Thoracic aorta (tissue), 2 donors: Measurements from ENCODE around the gene CBX4. TPM values are rescaled to one million over a fixed set of nuclear protein-coding genes. Genes with fewer than 3 reads are reported as not detected.
A peak's percentile ranks its signal among the peaks of the same experiment; 100 is the strongest.

ENCODE experiments used
- ATAC-seq: fragments of 150-250 bp; one replicate; pipeline ENCODE4 v1.8.0; 2017; ENCODE audit warnings: low read depth; ENCODE audit not compliant: insufficient number of reproducible peaks, low FRiP score
- DNase-seq: peaks from one replicate; pipeline ENCODE4 v3.0.0-alpha.2; 2020; ENCODE audit warnings: low spot score
- H3K27ac ChIP-seq, 2 donors: fragments of 200-600 bp; sonication (generic); 1 replicate in 1 of 2; 2 replicates in 1 of 2; pipeline ENCODE4 v1.5.1; 2016; ENCODE audit warnings: mild to moderate bottlenecking in 2 of 2, moderate library complexity in 2 of 2
- H3K27me3 ChIP-seq: fragments of 200-600 bp; sonication (generic); replicated peaks from 2 replicates; pipeline ENCODE4 v1.6.0; 2016; ENCODE audit warnings: mild to moderate bottlenecking; ENCODE audit not compliant: insufficient read depth
- H3K36me3 ChIP-seq: fragments of 200-600 bp; sonication (generic); one replicate; pipeline ENCODE4 v1.5.1; 2016
- H3K4me1 ChIP-seq, 2 donors: fragments of 200-600 bp; sonication (generic); 1 replicate in 1 of 2; 2 replicates in 1 of 2; pipeline versions ENCODE4 v1.5.1 to v1.6.0; 2016; ENCODE audit warnings: low read depth in 2 of 2, mild to moderate bottlenecking in 1 of 2; ENCODE audit not compliant: control insufficient read depth in 1 of 2
- H3K4me3 ChIP-seq: fragments of 200-600 bp; sonication (generic); 2 replicates; pipeline ENCODE4 v1.5.1; 2016; ENCODE audit warnings: mild to moderate bottlenecking
- H3K9me3 ChIP-seq: fragments of 200-600 bp; sonication (generic); 2 replicates; pipeline ENCODE4 v1.5.1; 2016
- CTCF ChIP-seq: fragments of 200-600 bp; sonication (generic); IDR thresholded peaks from one replicate; pipeline ENCODE4 v1.5.1; 2019; ENCODE audit warnings: antibody characterized with exemption
- total RNA-seq, 2 donors: library from RNA; depleted of rRNA; stranded (reverse); fragments of >200 nt; gene quantifications; one replicate each; pipeline versions ENCODE4 v1.1.0 to v1.2.3, GENCODE V29; 2016

Gene CBX4
- total RNA-seq, 2 donors from 2014 or later = 6.2 to 10.4 TPM

- Histone ChIP-seq H3K36me3 (peaks cover 19% of the 10 kb centered on the region), H3K4me1 (peaks cover 44 to 55% of the 10 kb centered on the region in 2 donors), H3K9me3 (no peaks in the 10 kb centered on the region), H3K27me3 (peaks cover 10% of the 10 kb centered on the region), H3K27ac (no peak overlapping the region), H3K4me3 (peak overlapping the region; percentile 90)
- DNase-seq = no peak
- TF ChIP-seq CTCF = no peak
- no peak for ATAC-seq
Observed at GRCh38 chr17:79836510-79836971, 2.7 kb downstream of the CBX4 start.

- Histone ChIP-seq H3K36me3 (peaks cover 19% of the 10 kb centered on the region), H3K4me3 (no peak overlapping the region), H3K27me3 (peaks cover 5% of the 10 kb centered on the region), H3K4me1 (peaks cover 44 to 55% of the 10 kb centered on the region in 2 donors), H3K27ac (no peak overlapping the region), H3K9me3 (no peaks in the 10 kb centered on the region)
- no peak for TF ChIP-seq CTCF
- DNase-seq (no peak), ATAC-seq (no peak)
Observed at GRCh38 chr17:79835953-79836509, 3.2 kb downstream of the CBX4 start.

- DNase-seq = no peak
- ATAC-seq = no peak
- Histone ChIP-seq H3K27ac (no peak overlapping the region), H3K36me3 (peaks cover 19% of the 10 kb centered on the region), H3K4me3 (no peak overlapping the region), H3K9me3 (no peaks in the 10 kb centered on the region), H3K4me1 (peaks cover 39 to 50% of the 10 kb centered on the region in 2 donors), H3K27me3 (peaks cover 3% of the 10 kb centered on the region)
- TF ChIP-seq CTCF = no peak
Observed at GRCh38 chr17:79835470-79835899, 3.8 kb downstream of the CBX4 start.

- DNase-seq (no peak), ATAC-seq (no peak)
- no peaks in the 10 kb centered on the region for H3K9me3 ChIP-seq
- H3K4me3 ChIP-seq = no peak overlapping the region
- no peak overlapping the region for H3K27ac ChIP-seq
- H3K27me3 ChIP-seq = no peaks in the 10 kb centered on the region
- TF ChIP-seq CTCF = peak; percentile 58
- peaks cover 33 to 43% of the 10 kb centered on the region in 2 donors for H3K4me1 ChIP-seq
- peaks cover 19% of the 10 kb centered on the region for H3K36me3 ChIP-seq
Observed at GRCh38 chr17:79834565-79835469, 4.4 kb downstream of the CBX4 start.
